ENCODE measurements around the gene RASSF8. TPM values are rescaled to one million over a fixed set of nuclear protein-coding genes. Genes with fewer than 3 reads are reported as not detected.

RASSF8 gene
- total and polyA plus RNA-seq, 2 donors (not counting 3 experiments of a cell fraction or from before 2014, with no cell fraction given) = 11.1 to 59.3 TPM

DNA sequence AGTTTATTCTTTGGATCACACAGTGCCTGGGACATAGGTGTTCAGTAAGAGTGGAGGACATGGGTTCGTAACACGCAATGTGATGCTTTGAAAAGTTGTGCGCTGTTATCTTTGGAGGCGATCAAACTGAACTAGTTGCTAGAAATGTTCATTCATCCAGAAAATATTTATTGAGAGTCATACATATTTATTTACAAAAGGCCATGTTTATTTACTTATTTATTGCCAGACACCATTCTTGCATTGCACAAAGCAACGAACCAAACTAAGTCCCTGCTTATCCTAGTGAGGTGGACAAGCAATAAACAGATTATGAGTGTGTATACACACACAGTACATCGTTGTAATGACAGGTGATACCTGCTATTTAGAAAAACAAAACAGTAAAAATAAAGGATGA is 153.8 kb downstream of the RASSF8 start:
- no TSS peak for BruUV-seq (replicated peaks)
- no peak overlapping the region for H2AFZ ChIP-seq (ENCODE audit: low read depth, low read length)
- no peak overlapping the region for H3K4me2 ChIP-seq (ENCODE audit: insufficient read depth, low read length)
- H3K27ac ChIP-seq (ENCODE audit: insufficient read depth, low read depth, low read length) = no peak overlapping the region
- dilution Hi-C loops (cut with MboI; ENCODE audit: extremely low pct_ligation_motif_present, low sequenced_read_pairs) = no loop called here
- H3K27me3 ChIP-seq (ENCODE audit: control insufficient read depth in 2 of 2, insufficient read depth in 2 of 2, low read length in 2 of 2) = no peaks in the 10 kb centered on the region
- H4K20me1 ChIP-seq (replicated peaks; ENCODE audit: control insufficient read depth, extremely low read depth, insufficient read depth, low read length) = no peaks in the 10 kb centered on the region
- no peaks in the 10 kb centered on the region for H3K79me2 ChIP-seq (ENCODE audit: control insufficient read depth, insufficient read depth, low read length)
- H3K4me1 ChIP-seq (ENCODE audit: control insufficient read depth, extremely low read depth, insufficient read depth, low read length) = peaks cover 13% of the 10 kb centered on the region
- ChIA-PET POLR2A (no interaction called here), CTCF (interaction anchor here (0.6 to 1.3 kb wide), 2 partner anchors 9 to 53 kb away, joined by 3 to 4 read pairs; no protein-coding TSS in a partner anchor)
- TF ChIP-seq JUN (IDR thresholded peaks at IDR 0.05; ENCODE audit: borderline replicate concordance, insufficient read depth, insufficient read length, low read depth) (no peak), MYC (IDR thresholded peaks at IDR 0.05; ENCODE audit: low read depth, low read length) (no peak), POLR2AphosphoS5 (IDR thresholded peaks at IDR 0.05; ENCODE audit: insufficient read depth, low read depth, low read length) (no peak)
- TF ChIP-seq, protein P1, sequence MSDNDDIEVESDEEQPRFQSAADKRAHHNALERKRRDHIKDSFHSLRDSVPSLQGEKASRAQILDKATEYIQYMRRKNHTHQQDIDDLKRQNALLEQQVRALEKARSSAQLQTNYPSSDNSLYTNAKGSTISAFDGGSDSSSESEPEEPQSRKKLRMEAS (IDR thresholded peaks at IDR 0.05; ENCODE audit: insufficient read depth, insufficient read length) = no peak
- FAIRE-seq (no peak), DNase-seq (ENCODE audit: low read depth, low spot score) (no peak)
- no peaks in the 10 kb centered on the region for H3K9me3 ChIP-seq (replicated peaks; ENCODE audit: control insufficient read depth, insufficient read depth, low read length)
- H3K9ac ChIP-seq (replicated peaks; ENCODE audit: extremely low read depth, insufficient read depth, low read length) = no peak overlapping the region
- no peaks in the 10 kb centered on the region for H3K9me1 ChIP-seq (replicated peaks; ENCODE audit: control insufficient read depth, extremely low read depth, insufficient read depth, low read length)
- no peak overlapping the region for H3K4me3 ChIP-seq (replicated peaks in 1 of 3; ENCODE audit: insufficient read depth in 1 of 3, low read depth in 1 of 3, low read length in 3 of 3)
- H3K36me3 ChIP-seq (ENCODE audit: control insufficient read depth in 2 of 2, extremely low read depth in 1 of 2, insufficient read depth in 2 of 2, low read length in 2 of 2) = no peaks in the 10 kb centered on the region
- intact Hi-C loops (cut with micrococcal nuclease) = no loop called here

GRCh38 chr12:26112703-26113147 is 154.2 kb downstream of the RASSF8 start:
- Histone ChIP-seq H3K27ac (ENCODE audit: insufficient read depth, low read depth, low read length) (no peak overlapping the region), H3K27me3 (ENCODE audit: control insufficient read depth in 2 of 2, insufficient read depth in 2 of 2, low read length in 2 of 2) (no peaks in the 10 kb centered on the region), H4K20me1 (replicated peaks; ENCODE audit: control insufficient read depth, extremely low read depth, insufficient read depth, low read length) (no peaks in the 10 kb centered on the region), H3K9me1 (replicated peaks; ENCODE audit: control insufficient read depth, extremely low read depth, insufficient read depth, low read length) (no peaks in the 10 kb centered on the region), H3K9me3 (replicated peaks; ENCODE audit: control insufficient read depth, insufficient read depth, low read length) (no peaks in the 10 kb centered on the region), H3K36me3 (ENCODE audit: control insufficient read depth in 2 of 2, extremely low read depth in 1 of 2, insufficient read depth in 2 of 2, low read length in 2 of 2) (no peaks in the 10 kb centered on the region), H3K4me2 (ENCODE audit: insufficient read depth, low read length) (no peak overlapping the region), H3K79me2 (ENCODE audit: control insufficient read depth, insufficient read depth, low read length) (no peaks in the 10 kb centered on the region), H2AFZ (ENCODE audit: low read depth, low read length) (no peak overlapping the region), H3K4me1 (ENCODE audit: control insufficient read depth, extremely low read depth, insufficient read depth, low read length) (peaks cover 13% of the 10 kb centered on the region), H3K9ac (replicated peaks; ENCODE audit: extremely low read depth, insufficient read depth, low read length) (no peak overlapping the region), H3K4me3 (replicated peaks in 1 of 3; ENCODE audit: insufficient read depth in 1 of 3, low read depth in 1 of 3, low read length in 3 of 3) (no peak overlapping the region)
- dilution Hi-C loops (cut with MboI; ENCODE audit: extremely low pct_ligation_motif_present, low sequenced_read_pairs) = no loop called here
- POLR2A ChIA-PET = no interaction called here
- intact Hi-C loops (cut with micrococcal nuclease) = no loop called here
- DNase-seq (ENCODE audit: low read depth, low spot score) = no peak
- TF ChIP-seq, protein P1 (IDR thresholded peaks at IDR 0.05; ENCODE audit: insufficient read depth, insufficient read length) = no peak
- no peak for TF ChIP-seq CTCF (IDR thresholded peaks at IDR 0.05; ENCODE audit: extremely low read depth in 1 of 2, insufficient read depth in 1 of 2, low read depth in 1 of 2, low read length in 2 of 2)
- TF ChIP-seq FOS (IDR thresholded peaks at IDR 0.05; ENCODE audit: borderline replicate concordance, insufficient read depth, low read length) = no peak
- CTCF ChIA-PET = interaction anchor here (0.6 to 1.3 kb wide), 2 partner anchors 10 to 54 kb away, joined by 3 to 4 read pairs; no protein-coding TSS in a partner anchor
- no TSS peak for BruUV-seq (replicated peaks)
- no peak for FAIRE-seq

Data from endothelial cell of umbilical vein (primary cell).